Suprapubic skin (tissue), 4 donors: ENCODE measurements around the gene CCNI. TPM values are rescaled to one million over a fixed set of nuclear protein-coding genes. Genes with fewer than 3 reads are reported as not detected.

Experiments used
- DNase-seq, 2 donors: peaks; one replicate each; pipeline ENCODE4 v3.0.0-alpha.2; 2019; ENCODE audit warnings: low spot score in 2 of 2
- H3K27ac ChIP-seq: fragments of 200-600 bp; sonication (generic); one replicate; pipeline ENCODE4 v1.5.1; 2019
- H3K27me3 ChIP-seq: fragments of 200-600 bp; sonication (generic); one replicate; pipeline ENCODE4 v1.5.1; 2019
- H3K36me3 ChIP-seq: fragments of 200-600 bp; sonication (generic); one replicate; pipeline ENCODE4 v1.5.1; 2019
- H3K4me1 ChIP-seq: fragments of 200-600 bp; sonication (generic); one replicate; pipeline ENCODE4 v1.5.1; 2019
- H3K4me3 ChIP-seq: fragments of 200-600 bp; sonication (generic); one replicate; pipeline ENCODE4 v1.5.1; 2019; ENCODE audit warnings: mild to moderate bottlenecking
- H3K9me3 ChIP-seq: fragments of 200-600 bp; sonication (generic); one replicate; pipeline ENCODE4 v1.5.1; 2019
- EP300 ChIP-seq: sonication (generic); formaldehyde crosslinking; IDR thresholded peaks from one replicate; pipeline ENCODE4 v1.6.1; 2017; ENCODE audit warnings: antibody characterized with exemption
- POLR2A ChIP-seq, 2 donors: fragments of 450-650 bp; IDR thresholded peaks; one replicate each; pipeline ENCODE4 v1.6.1; 2017; ENCODE audit warnings: antibody characterized with exemption in 2 of 2, mild to moderate bottlenecking in 2 of 2, moderate library complexity in 2 of 2
- POLR2AphosphoS5 ChIP-seq, 3 donors: sonication (generic); formaldehyde crosslinking; IDR thresholded peaks; one replicate each; pipeline ENCODE4 v1.6.1; 2017; ENCODE audit warnings: antibody characterized with exemption in 3 of 3
- WGBS: methylation state at CpG from one replicate; pipeline ENCODE4 v1.1.5; 2018; 5-methylcytosine and 5-hydroxymethylcytosine counted together
- total RNA-seq, 4 donors: library from RNA; depleted of rRNA; stranded (reverse); fragments of >200 nt; gene quantifications; one replicate each; pipeline ENCODE4 v1.1.0, GENCODE V29; 2016
- TF ChIP-seq, protein P1 (sequence below), 2 donors: fragments of 200-600 bp in 1 of 2; fragments of 450-650 bp in 1 of 2; sonication (generic) in 1 of 2; IDR thresholded peaks; one replicate each; pipeline ENCODE4 v1.5.1; 2016 to 2019; ENCODE audit warnings: antibody characterized with exemption in 2 of 2, mild to moderate bottlenecking in 1 of 2, moderate library complexity in 1 of 2

The CCNI gene
- total RNA-seq, 4 donors from 2014 or later, result 166 to 256 (median 207) TPM

DNA sequence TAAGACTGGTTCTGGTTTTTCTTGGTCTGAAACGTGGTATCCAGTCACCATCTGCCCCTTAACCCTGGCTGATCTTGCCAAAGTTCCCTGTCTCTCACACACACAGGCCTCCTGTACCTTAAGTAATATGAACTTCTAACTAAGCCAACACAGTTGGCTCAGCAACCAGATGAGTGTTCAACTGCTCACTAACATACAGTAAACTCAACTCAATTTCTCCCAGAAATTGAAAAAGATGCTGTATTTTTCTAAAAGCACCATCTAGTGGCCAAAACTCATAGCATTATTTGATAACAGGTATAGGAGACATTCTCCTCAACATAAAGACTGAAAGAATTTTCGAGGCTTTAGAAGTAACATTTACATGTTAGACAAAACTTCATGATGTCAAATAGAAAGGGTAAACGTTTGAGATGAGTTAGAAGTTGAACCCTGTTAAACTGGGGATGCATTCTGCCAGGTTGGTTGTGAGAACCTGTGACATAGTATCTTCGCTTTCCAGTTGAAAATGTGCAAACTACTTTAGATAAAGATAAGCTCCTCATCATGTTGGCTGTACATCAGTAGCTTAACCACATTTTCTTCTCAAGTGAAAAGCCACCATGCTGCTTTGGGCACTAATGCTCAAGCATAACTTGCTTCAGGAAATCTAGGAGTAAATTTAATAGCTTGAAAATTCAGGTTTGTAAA is 31.2 kb downstream of the CCNI start:
- Histone ChIP-seq H3K9me3 (no peaks in the 10 kb centered on the region), H3K4me3 (no peak overlapping the region), H3K27me3 (no peaks in the 10 kb centered on the region), H3K36me3 (peaks cover 12% of the 10 kb centered on the region), H3K4me1 (peaks cover 9% of the 10 kb centered on the region), H3K27ac (no peak overlapping the region)
- no peak for DNase-seq
- TF ChIP-seq POLR2A (IDR thresholded peaks at IDR 0.05), result no peak
- TF ChIP-seq, protein P1, sequence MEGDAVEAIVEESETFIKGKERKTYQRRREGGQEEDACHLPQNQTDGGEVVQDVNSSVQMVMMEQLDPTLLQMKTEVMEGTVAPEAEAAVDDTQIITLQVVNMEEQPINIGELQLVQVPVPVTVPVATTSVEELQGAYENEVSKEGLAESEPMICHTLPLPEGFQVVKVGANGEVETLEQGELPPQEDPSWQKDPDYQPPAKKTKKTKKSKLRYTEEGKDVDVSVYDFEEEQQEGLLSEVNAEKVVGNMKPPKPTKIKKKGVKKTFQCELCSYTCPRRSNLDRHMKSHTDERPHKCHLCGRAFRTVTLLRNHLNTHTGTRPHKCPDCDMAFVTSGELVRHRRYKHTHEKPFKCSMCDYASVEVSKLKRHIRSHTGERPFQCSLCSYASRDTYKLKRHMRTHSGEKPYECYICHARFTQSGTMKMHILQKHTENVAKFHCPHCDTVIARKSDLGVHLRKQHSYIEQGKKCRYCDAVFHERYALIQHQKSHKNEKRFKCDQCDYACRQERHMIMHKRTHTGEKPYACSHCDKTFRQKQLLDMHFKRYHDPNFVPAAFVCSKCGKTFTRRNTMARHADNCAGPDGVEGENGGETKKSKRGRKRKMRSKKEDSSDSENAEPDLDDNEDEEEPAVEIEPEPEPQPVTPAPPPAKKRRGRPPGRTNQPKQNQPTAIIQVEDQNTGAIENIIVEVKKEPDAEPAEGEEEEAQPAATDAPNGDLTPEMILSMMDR (IDR thresholded peaks at IDR 0.05), result peak; percentile 21 to 27
- 57% methylated on average over 4 of the region's 4 CpGs for WGBS

DNA sequence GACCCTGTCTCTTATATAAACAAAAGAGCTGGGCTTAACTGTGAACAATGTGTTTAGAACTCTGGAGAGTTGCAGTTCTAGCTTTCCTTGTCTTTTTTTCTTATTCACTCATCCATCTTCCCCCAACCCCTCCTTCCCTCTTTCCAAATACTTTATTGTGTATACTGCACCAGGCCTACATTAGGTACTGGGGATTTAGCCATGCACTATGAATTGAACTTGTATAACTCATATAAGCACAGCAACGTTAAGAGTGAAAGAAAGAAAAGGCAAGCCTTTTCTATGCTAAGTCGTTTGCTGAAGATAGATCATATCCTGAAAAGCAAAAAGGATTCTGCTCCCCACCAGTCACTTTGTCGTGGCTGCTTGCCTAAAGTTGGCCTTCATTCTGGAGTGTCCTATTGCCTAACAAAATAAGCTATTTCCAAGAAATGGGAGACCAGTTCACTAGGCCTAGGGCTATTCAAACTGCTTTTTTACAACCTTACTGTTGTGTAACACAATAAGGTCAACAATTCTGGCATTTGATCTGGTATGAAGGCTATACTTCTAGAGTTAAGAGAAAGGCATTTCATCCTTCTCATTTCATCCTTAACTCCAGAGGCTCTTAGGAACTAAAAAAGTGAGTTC is 32.2 kb downstream of the CCNI start:
- Histone ChIP-seq H3K27me3 (no peaks in the 10 kb centered on the region), H3K9me3 (no peaks in the 10 kb centered on the region), H3K4me1 (peaks cover 9% of the 10 kb centered on the region), H3K4me3 (no peak overlapping the region), H3K27ac (no peak overlapping the region), H3K36me3 (peaks cover 7% of the 10 kb centered on the region)
- DNase-seq, result no peak
- 74% methylated on average over 3 of the region's 3 CpGs for WGBS
- TF ChIP-seq POLR2AphosphoS5 (IDR thresholded peaks at IDR 0.05) (no peak), POLR2A (IDR thresholded peaks at IDR 0.05) (no peak), EP300 (no peak)
- TF ChIP-seq, protein P1 (IDR thresholded peaks at IDR 0.05), result no peak

DNA sequence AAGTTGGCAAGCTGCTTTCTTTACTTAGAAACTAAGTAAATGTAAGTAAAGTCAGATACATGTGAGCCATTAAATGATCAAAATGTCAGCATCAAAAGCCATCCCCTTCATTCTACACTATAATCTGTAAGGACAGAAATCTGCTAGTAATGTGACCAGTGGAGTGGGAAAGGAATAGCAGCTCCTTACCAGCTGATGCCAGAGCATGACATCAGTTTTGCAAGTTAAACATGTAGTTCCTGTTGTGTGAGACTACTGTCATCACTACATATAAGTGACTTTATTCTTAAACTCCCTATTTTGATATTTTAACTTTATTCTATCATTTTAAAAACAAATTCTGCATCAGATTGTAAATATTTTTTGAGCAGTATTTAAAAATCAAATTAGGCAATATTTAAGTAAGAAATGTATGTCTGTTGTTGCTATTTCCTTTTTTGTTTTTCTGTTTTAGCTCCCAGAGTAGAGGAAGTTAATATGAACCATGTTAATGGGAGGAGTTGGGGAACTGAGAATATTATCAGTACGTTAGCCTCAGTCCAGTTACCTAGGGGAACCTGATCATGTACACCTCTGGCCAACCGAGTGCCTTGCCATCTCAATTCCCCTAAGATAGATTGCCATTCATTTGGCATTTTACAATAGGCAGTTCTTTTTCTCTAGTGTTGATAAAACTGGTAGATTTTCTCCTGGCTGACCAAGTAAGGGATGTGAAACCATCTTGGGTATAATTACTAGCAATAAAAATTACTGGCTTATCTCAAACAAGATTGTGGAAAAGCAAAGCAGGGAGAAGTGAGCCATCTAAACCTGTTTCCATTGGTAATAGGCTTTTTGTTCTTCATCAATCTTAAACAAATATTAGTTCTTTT is 34.7 kb downstream of the CCNI start:
- H3K4me1 ChIP-seq, result peaks cover 9% of the 10 kb centered on the region
- no peak overlapping the region for H3K27ac ChIP-seq
- no peak for DNase-seq
- H3K36me3 ChIP-seq, result no peaks in the 10 kb centered on the region
- no peak overlapping the region for H3K4me3 ChIP-seq
- no peak for TF ChIP-seq EP300
- TF ChIP-seq, protein P1 (IDR thresholded peaks at IDR 0.05), result no peak
- TF ChIP-seq POLR2A (IDR thresholded peaks at IDR 0.05), result no peak
- no peak for TF ChIP-seq POLR2AphosphoS5 (IDR thresholded peaks at IDR 0.05)
- no peaks in the 10 kb centered on the region for H3K9me3 ChIP-seq
- H3K27me3 ChIP-seq, result no peaks in the 10 kb centered on the region
- WGBS, result 87% methylated on average over 2 of the region's 2 CpGs

DNA sequence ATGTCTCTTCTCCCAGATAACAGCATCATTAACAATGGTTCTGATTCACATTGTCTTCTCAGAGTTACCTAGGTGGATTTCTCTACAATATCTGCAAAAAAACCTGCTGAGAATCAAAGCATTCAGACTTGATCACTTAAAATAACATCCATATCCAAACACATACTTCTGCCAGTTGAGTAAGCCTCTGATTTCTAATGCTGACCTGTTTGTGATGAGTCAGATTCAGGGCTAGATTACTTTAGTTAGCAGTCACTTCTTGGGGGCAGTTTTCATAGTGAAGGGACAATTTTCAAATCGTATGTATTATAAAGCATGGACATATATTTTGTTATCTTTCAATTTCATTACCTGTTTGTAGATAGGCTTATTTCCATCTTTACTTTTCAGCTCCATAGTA is 35.5 kb downstream of the CCNI start:
- H3K4me3 ChIP-seq, result no peak overlapping the region
- WGBS, result 79% methylated on average over 1 of the region's 1 CpG
- peaks cover 14% of the 10 kb centered on the region for H3K4me1 ChIP-seq
- H3K27ac ChIP-seq, result no peak overlapping the region
- H3K9me3 ChIP-seq, result no peaks in the 10 kb centered on the region
- DNase-seq, result no peak
- H3K36me3 ChIP-seq, result no peaks in the 10 kb centered on the region
- no peak for TF ChIP-seq POLR2AphosphoS5 (IDR thresholded peaks at IDR 0.05)
- no peak for TF ChIP-seq EP300
- TF ChIP-seq POLR2A (IDR thresholded peaks at IDR 0.05), result no peak
- TF ChIP-seq, protein P1 (IDR thresholded peaks at IDR 0.05), result no peak
- no peaks in the 10 kb centered on the region for H3K27me3 ChIP-seq

DNA sequence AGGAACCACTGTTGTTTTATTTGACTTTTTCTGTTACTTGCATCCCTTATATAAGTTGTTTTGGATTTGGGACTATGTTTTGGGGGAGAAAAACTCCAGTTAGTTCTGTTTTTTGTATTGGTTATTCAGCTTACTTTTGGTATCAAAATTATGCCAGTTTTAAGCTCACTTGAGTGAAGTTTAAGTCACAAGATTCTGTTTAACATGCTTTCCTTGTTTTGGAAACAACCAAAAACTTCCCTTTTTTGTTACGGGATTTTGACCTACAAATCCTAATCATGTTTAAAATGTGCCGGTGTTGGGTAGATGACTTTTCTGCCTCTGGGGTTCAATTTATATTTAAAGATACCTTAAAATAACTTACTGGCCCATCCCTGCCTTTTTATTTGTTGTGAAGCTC is 36.0 kb downstream of the CCNI start:
- peaks cover 14% of the 10 kb centered on the region for H3K4me1 ChIP-seq
- no peaks in the 10 kb centered on the region for H3K27me3 ChIP-seq
- H3K4me3 ChIP-seq, result no peak overlapping the region
- TF ChIP-seq EP300 (no peak), POLR2A (IDR thresholded peaks at IDR 0.05) (no peak), POLR2AphosphoS5 (IDR thresholded peaks at IDR 0.05) (no peak)
- TF ChIP-seq, protein P1 (IDR thresholded peaks at IDR 0.05), result no peak
- no peaks in the 10 kb centered on the region for H3K9me3 ChIP-seq
- H3K36me3 ChIP-seq, result peaks cover 4% of the 10 kb centered on the region
- DNase-seq, result no peak
- 91% methylated on average over 2 of the region's 2 CpGs for WGBS
- no peak overlapping the region for H3K27ac ChIP-seq
